Measurements from ENCODE around the gene MAN1C1. TPM values are rescaled to one million over a fixed set of nuclear protein-coding genes. Genes with fewer than 3 reads are reported as not detected.
"Not testable (repeated sequence)": the region's sequence is repeated elsewhere in the genome, so short reads cannot be mapped to it uniquely, and the experiment has no call there.

The MAN1C1 gene
- total RNA-seq, 2 donors from 2014 or later, result 22.8 to 34.4 TPM

- Histone ChIP-seq H3K36me3 (no peaks in the 10 kb centered on the region), H3K4me1 (replicated peaks) (peaks cover 13% of the 10 kb centered on the region), H3K4me3 (no peak overlapping the region), H3K27ac (no peak overlapping the region), H3K9me3 (no peaks in the 10 kb centered on the region), H3K27me3 (replicated peaks; ENCODE audit: insufficient read depth) (no peaks in the 10 kb centered on the region)
- intact Hi-C loops (cut with DNase I), result no loop called here
- WGBS, result 93% methylated on average over 4 of the region's 4 CpGs
- no peak for TF ChIP-seq POLR2AphosphoS5 (IDR thresholded peaks at IDR 0.05)
- no peak for TF ChIP-seq POLR2A (IDR thresholded peaks at IDR 0.05)
- TF ChIP-seq CTCF (IDR thresholded peaks at IDR 0.05), result no peak
- no peak for DNase-seq (ENCODE audit: low spot score)
Observed at GRCh38 chr1:25731626-25732370, 115.2 kb downstream of the MAN1C1 start.

GRCh38 chr1:25732821-25733220 is 116.2 kb downstream of the MAN1C1 start:
- intact Hi-C loops (cut with DNase I), result no loop called here
- H3K4me1 ChIP-seq (replicated peaks), result peaks cover 7% of the 10 kb centered on the region
- no peak overlapping the region for H3K4me3 ChIP-seq
- no peak for DNase-seq (ENCODE audit: low spot score)
- H3K27me3 ChIP-seq (replicated peaks; ENCODE audit: insufficient read depth), result no peaks in the 10 kb centered on the region
- no peak overlapping the region for H3K27ac ChIP-seq
- H3K36me3 ChIP-seq, result no peaks in the 10 kb centered on the region
- 70% methylated on average over 4 of the region's 4 CpGs for WGBS
- TF ChIP-seq POLR2AphosphoS5 (IDR thresholded peaks at IDR 0.05), result no peak
- no peak for TF ChIP-seq POLR2A (IDR thresholded peaks at IDR 0.05)
- TF ChIP-seq CTCF (IDR thresholded peaks at IDR 0.05), result no peak
- no peaks in the 10 kb centered on the region for H3K9me3 ChIP-seq

DNA sequence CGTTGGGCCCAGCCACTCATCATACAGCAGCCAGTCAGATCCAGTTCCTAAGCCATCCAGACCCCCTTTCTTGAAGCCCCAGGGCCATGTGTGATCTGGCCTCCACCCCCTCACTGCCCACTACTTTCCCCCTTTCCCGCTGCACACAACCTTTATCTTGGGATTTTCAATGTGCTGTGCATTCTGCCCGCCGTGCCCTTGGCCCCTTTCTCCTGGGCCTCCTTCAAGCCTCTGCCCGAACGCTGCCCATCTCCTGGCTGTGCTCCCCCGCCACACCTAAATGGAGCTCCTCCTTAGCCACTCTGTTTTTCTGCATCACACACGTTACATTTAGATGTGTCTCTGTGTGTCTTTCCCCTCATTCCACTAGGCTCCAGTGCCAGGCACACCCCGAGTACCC is 116.7 kb downstream of the MAN1C1 start:
- TF ChIP-seq POLR2AphosphoS5 (IDR thresholded peaks at IDR 0.05) (no peak), POLR2A (IDR thresholded peaks at IDR 0.05) (no peak), CTCF (IDR thresholded peaks at IDR 0.05) (no peak)
- intact Hi-C loops (cut with DNase I), result no loop called here
- H3K4me1 ChIP-seq (replicated peaks), result peaks cover 4% of the 10 kb centered on the region

GRCh38 chr1:25734991-25735390 is 118.4 kb downstream of the MAN1C1 start:
- H3K9me3 ChIP-seq; H3K27me3 ChIP-seq (replicated peaks; ENCODE audit: insufficient read depth); H3K27ac ChIP-seq; H3K36me3 ChIP-seq; H3K4me3 ChIP-seq; H3K4me1 ChIP-seq (replicated peaks); intact Hi-C loops (cut with DNase I); DNase-seq (ENCODE audit: low spot score): not testable (repeated sequence)
- 82% methylated on average over 10 of the region's 10 CpGs for WGBS

More for the DNA sequence above, 116.7 kb downstream of the MAN1C1 start:
- no peak for DNase-seq (ENCODE audit: low spot score)
- no peak overlapping the region for H3K4me3 ChIP-seq
- no peaks in the 10 kb centered on the region for H3K36me3 ChIP-seq
- H3K27ac ChIP-seq, result no peak overlapping the region
- WGBS, result 91% methylated on average over 9 of the region's 9 CpGs
- H3K9me3 ChIP-seq, result no peaks in the 10 kb centered on the region
- H3K27me3 ChIP-seq (replicated peaks; ENCODE audit: insufficient read depth), result no peaks in the 10 kb centered on the region

DNA sequence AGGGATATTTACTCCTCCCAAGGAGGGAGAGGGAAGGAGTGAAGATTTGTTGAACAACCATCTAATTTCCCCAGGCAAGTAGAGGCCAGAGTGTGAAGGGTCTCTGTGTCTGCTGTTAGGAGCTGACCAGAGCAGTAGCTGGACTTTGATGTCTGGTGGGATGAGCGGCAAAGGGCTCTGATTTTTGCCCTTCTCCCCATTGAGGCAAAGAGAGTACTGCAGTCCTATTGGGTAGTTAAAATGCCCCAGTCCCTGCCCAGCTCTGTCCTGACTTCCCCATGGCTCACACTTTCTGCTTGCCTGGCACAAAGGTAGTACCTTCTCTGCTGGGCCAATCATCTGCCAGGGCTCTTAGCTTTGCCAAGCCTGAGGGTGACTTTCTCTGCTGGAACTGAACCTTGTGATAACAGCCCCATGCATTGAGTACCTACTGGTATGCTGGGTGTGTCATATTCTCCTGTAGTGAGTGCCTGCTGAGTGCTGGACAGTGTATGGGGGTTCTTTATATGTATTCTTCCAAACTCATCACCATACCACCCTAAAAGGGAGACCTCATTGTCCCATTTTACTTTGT is 119.5 kb downstream of the MAN1C1 start:
- no peak for DNase-seq (ENCODE audit: low spot score)
- H3K36me3 ChIP-seq, result no peaks in the 10 kb centered on the region
- no peak overlapping the region for H3K4me3 ChIP-seq
- WGBS, result 95% methylated on average over 1 of the region's 1 CpG
- TF ChIP-seq POLR2A (IDR thresholded peaks at IDR 0.05), result no peak
- TF ChIP-seq CTCF (IDR thresholded peaks at IDR 0.05), result no peak
- no peak for TF ChIP-seq POLR2AphosphoS5 (IDR thresholded peaks at IDR 0.05)
- H3K4me1 ChIP-seq (replicated peaks), result peaks cover 4% of the 10 kb centered on the region
- H3K27me3 ChIP-seq (replicated peaks; ENCODE audit: insufficient read depth), result no peaks in the 10 kb centered on the region
- H3K9me3 ChIP-seq, result no peaks in the 10 kb centered on the region
- H3K27ac ChIP-seq, result no peak overlapping the region
- intact Hi-C loops (cut with DNase I), result no loop called here
